ENCODE results near the gene NSD2. TPM values are rescaled to one million over a fixed set of nuclear protein-coding genes. Genes with fewer than 3 reads are reported as not detected.

NSD2 gene
- total RNA-seq, 2 experiments from 2014 or later: 181 to 184 TPM

DNA sequence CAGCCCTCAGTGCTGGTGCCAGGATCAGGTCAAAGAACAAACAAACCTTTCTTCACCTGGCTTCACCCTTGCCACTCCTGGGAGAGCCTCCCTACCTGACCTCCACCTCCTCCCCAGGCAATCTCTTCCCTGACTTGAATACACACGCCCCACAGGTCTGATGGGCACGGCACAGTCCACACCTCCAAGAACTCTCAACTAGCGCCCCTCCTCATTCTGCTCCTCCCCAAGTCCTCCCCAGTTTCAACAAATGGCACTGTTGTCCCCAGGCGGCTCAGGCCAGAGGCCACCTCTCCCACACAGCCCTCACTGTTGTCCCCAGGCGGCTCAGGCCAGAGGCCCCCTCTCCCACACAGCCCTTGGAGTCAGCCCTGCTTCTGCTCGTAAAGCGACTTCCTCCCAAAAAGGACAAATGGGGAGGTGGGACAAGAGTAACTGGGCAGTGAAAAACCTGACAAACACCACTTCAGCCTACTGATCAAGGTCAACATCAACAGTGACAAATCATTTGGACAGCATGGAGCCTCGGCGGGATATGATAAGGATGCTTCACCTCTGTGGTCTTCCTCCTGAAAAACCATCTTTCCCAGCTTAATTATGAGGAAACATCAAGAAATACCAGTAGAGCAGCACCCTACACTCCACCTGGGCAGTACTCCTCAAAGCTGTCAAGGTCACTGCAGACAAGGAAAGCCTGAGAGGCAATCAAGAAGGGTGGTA lies 18.1 kb upstream of the NSD2 start:
- Mint-ChIP-seq H3K4me3 (peak overlapping the region; percentile 18), H3K27ac (no peak overlapping the region)

DNA sequence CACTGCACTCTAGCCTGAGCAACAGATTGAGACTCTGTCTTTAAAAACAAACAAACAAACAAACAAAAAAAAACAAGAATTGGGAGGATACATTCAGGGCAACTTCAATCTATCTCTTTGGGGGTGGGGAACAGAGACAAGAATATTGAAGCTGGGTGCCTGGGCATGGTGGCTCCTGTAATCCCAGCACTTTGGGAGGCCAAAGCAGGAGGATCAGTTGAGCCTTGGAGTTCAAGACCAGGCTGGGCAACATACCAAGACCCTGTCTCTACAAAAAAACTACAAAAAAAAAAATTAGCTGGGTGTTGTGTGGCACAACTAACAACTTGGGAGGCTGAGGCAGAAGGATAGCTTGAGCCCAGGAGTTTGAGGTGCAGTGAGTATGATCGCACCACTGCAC lies 16.4 kb upstream of the NSD2 start:
- peaks cover 39% of the 10 kb centered on the region for H3K4me1 Mint-ChIP-seq
- no peaks in the 10 kb centered on the region for H3K27me3 Mint-ChIP-seq
- H3K4me3 Mint-ChIP-seq: peak overlapping the region; percentile 90
- H3K9me3 Mint-ChIP-seq: no peaks in the 10 kb centered on the region
- H3K27ac Mint-ChIP-seq: peak overlapping the region; percentile 78
- H3K36me3 Mint-ChIP-seq: peaks cover 17% of the 10 kb centered on the region
- no peak for DNase-seq

More for the DNA sequence above, 18.1 kb upstream of the NSD2 start:
- H3K4me1 Mint-ChIP-seq: peaks cover 42% of the 10 kb centered on the region
- DNase-seq: no peak
- peaks cover 17% of the 10 kb centered on the region for H3K36me3 Mint-ChIP-seq
- no peaks in the 10 kb centered on the region for H3K27me3 Mint-ChIP-seq
- H3K9me3 Mint-ChIP-seq: no peaks in the 10 kb centered on the region

DNA sequence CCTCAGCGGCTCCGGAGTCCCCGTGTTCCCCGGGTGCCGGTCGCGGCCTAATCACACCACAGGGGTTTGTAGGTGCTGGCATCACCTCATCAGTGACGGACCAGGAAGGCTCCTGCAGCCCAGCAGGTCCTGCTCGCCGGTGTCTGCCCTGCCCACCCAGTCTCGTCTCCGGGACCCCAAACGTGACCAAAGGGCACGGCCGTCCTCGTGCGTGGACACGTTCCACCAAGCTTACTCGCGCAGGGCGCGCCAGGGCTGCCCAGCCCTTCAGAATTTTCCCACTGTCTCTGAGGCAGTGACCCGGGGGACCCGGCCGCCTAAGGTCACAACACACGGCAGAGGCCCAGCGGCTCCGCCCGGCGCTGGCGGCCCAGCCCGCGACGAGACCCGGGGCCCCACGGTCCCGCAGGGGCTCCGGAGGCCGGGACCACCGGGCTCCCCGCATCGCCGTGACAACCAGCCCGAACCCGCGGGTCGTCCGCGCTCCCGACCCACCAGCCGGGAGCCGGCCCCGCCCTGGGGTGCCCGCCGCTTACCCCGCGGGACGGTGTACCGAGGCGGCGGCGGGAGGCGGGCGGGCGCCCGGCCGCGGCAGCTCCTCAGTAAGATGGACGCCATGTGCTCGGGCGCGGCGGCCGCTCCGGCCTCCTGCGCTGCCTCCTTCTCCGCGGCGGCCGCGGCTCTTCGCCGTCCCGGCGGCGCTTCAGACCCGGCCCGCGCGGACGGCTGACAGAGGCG lies 15.7 kb upstream of the NSD2 start:
- peak; percentile 39 for DNase-seq
- Mint-ChIP-seq H3K4me3 (peak overlapping the region; percentile 90), H3K27me3 (no peaks in the 10 kb centered on the region), H3K36me3 (peaks cover 17% of the 10 kb centered on the region), H3K9me3 (no peaks in the 10 kb centered on the region), H3K27ac (peak overlapping the region; percentile 56), H3K4me1 (peaks cover 36% of the 10 kb centered on the region)

DNA sequence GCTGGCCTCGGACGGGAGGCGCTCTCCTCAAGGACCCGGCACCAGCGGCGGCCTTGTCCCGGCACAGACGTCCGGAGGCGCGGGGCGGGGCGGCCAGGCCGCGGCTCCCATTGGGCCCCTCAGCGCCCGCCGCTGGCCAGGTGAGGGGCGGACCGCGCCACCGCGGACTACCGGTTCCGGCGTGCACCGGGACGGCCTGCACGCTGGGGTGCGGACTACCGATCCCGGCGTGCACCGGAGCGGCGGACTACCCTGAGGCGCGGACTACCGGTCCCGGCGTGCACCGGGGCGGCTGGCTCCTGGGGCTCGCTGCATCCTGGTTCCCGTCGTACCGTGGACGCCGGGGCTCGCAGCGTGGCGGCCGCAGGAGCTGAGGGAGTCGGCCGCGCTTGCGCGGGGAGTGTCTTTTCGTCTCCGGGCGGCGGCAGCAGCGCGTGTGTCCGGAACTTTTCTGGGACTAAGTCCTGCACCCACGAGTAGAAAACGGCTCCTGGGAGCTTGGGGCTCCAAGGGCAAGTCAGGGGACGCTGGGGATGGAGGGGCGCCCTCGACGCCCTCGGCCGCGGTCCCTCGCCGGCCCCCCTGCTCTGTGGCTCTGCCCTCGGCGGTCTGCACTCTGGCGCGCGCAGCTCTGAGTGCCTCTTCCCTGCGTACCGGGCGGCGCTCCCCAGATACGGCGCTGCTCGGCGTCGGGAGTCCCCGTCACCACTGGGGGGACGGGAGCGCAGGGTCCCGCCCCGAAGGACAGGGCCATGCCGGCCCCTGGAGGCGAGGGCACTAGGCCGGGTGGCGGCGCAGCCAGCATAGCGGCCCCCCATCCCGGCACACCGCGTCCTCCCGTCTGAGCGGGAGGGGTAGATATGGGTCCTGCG lies 14.9 kb upstream of the NSD2 start, which contains the start of gene LETM1:
TSS of gene LETM1 (minus strand) at position 86 of the 872 bp plus-strand sequence. CDS start 206 bp downstream, outside the sequence.
- H3K36me3 Mint-ChIP-seq: peaks cover 17% of the 10 kb centered on the region
- no peaks in the 10 kb centered on the region for H3K9me3 Mint-ChIP-seq
- peaks cover 36% of the 10 kb centered on the region for H3K4me1 Mint-ChIP-seq
- peak; percentile 97 for DNase-seq
- H3K27me3 Mint-ChIP-seq: no peaks in the 10 kb centered on the region
- peak within 1 kb of the TSS; percentile 74 for H3K27ac Mint-ChIP-seq
- peak within 1 kb of the TSS; percentile 90 for H3K4me3 Mint-ChIP-seq

DNA sequence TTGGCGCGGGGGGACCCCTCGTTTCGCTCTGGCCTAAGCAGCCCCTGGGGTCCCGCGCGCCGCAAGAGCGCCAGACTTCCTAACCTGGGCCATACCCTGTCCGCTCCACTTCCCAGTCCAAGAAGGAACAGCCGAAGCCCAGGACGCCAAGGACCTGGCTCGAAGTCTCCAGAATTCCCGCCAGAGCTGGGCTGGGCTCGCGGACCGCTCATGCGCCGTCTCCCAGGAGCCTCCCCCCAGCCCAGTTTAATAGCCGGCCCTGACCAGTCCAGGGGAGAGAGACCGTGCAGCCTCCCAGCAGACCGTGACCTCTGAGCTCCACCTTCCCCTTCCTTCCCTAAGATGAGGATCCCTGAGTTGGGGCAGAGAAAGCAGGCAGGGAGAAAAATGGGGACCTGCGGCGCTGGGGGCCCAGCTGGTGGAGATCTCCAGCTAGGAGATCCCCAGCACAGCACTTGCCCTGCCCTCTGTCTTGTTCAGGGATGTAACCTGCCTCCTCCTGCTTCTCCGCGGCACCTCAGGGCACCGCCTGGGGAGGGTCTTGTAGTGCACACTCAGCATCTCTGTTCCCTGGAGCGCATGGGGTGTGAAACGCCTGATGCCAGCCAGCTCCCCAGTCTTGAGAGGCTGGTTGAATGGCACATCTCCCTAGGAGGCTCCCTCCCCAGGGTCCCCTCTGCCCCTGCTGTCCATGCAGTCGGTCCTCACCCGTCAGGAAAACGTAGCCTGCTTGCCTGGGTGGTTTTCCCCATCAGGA lies 14.1 kb upstream of the NSD2 start:
- Mint-ChIP-seq H3K4me3 (peak overlapping the region; percentile 82), H3K36me3 (peaks cover 16% of the 10 kb centered on the region), H3K4me1 (peaks cover 38% of the 10 kb centered on the region), H3K27me3 (no peaks in the 10 kb centered on the region), H3K9me3 (no peaks in the 10 kb centered on the region), H3K27ac (peak overlapping the region; percentile 74)
- no peak for DNase-seq

DNA sequence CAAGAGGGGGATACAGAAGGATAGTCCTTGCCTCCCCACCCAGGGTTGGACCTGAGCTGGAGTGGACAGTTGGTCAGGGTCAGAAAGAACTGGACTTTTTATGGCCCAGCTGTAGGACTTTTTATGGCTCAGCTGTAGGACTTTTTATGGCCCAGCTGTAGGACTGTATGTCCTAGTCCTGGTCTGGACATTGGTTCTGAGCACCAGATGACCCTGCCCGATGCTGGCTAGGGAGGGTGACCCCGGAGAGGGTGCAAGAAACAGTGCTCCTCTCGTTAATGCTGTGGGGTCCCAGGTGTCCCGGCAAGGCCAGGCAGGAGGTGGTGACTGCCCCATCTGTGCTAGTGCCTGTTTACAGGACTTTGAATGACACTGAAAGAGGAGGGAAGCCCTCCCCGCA lies 13.3 kb upstream of the NSD2 start:
- Mint-ChIP-seq H3K27ac (no peak overlapping the region), H3K27me3 (no peaks in the 10 kb centered on the region), H3K4me1 (peaks cover 35% of the 10 kb centered on the region), H3K36me3 (peaks cover 11% of the 10 kb centered on the region), H3K4me3 (no peak overlapping the region), H3K9me3 (no peaks in the 10 kb centered on the region)
- DNase-seq: no peak

DNA sequence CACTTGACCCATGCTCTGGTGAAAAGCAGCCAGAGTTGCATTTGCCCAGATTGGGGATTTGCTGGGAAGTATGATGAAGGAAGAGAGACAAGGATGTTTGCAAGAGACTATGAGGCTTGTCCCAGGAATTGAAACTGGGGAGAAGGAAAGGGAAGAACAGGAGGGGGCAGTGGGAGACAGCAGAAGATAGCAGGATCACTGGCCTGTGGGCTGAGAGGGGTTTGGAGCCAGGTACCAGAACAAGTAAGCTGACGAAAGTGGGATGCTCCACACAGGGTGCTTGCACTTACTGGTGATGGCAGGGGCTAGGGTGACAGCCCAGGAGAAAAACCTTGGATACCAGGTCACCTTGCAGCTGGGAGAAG lies 11.8 kb upstream of the NSD2 start:
- H3K9me3 Mint-ChIP-seq: no peaks in the 10 kb centered on the region
- H3K27me3 Mint-ChIP-seq: no peaks in the 10 kb centered on the region
- no peak overlapping the region for H3K27ac Mint-ChIP-seq
- DNase-seq: no peak
- peaks cover 35% of the 10 kb centered on the region for H3K4me1 Mint-ChIP-seq
- H3K4me3 Mint-ChIP-seq: no peak overlapping the region
- H3K36me3 Mint-ChIP-seq: peaks cover 5% of the 10 kb centered on the region

DNA sequence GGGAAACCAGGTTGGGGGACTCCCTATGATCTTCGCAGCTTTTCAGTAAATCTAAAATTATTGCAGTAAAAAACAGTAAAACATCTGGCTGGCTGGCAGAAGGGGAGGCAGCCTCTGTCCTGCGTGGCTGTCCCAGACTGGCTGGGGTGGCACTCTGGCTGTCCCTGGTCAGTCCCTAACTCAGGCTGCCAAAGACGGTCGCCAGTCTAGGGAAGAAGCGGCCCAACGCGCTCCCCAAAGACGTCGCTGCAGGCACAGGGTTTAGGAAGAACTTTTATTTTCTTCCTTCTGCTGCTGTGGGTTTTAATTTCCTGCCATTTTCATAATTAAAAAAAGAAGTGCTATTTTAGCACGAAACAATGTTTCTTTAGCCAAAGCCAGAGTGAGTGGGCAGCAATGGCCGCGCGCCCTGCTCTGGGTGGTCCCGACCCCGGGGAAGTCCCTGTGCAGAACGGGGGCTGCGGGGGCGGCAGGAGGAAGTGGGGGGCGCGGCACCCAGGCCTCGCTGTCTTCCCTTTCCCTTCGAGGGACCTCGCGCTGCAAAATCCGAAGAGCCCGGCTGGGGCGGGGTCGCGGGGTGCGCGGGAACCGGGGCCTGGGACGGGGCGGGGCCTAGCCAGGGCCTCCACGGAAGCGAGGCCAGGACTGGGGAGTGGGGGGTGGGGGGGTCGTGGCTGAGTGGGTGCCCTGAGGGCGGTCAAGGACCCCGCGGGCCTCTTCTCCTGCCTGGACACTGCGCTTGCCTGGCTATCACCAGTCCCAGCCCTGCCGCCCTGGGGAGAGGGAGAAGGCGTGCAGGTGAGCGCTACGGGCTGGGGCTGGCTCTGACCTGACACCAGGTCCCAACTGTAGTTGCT lies 8.9 kb upstream of the NSD2 start:
- DNase-seq: peak; percentile 66
- Mint-ChIP-seq H3K36me3 (no peaks in the 10 kb centered on the region), H3K27me3 (no peaks in the 10 kb centered on the region), H3K27ac (peak overlapping the region; percentile 79), H3K4me3 (peak overlapping the region; percentile 83), H3K4me1 (peaks cover 29% of the 10 kb centered on the region), H3K9me3 (no peaks in the 10 kb centered on the region)

DNA sequence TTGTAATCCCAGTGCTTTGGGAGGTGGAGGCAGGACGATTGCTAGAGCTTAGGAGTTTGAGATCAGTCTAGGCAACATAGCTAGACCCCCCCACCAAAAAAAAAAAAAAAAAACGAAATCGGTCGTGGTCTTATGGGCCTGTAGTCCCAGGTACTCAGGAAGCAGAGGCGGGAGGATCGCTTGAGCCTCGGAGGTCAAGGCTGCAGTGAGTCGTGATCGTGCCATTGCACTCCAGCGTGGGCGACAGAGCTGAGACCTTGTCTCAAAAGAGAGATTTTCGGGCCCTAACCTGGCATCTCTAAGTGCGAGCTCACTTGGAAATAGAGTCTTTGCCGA lies 8.3 kb upstream of the NSD2 start:
- H3K27ac Mint-ChIP-seq: peak overlapping the region; percentile 78
- no peaks in the 10 kb centered on the region for H3K9me3 Mint-ChIP-seq
- no peak for DNase-seq
- no peaks in the 10 kb centered on the region for H3K27me3 Mint-ChIP-seq
- no peaks in the 10 kb centered on the region for H3K36me3 Mint-ChIP-seq
- H3K4me3 Mint-ChIP-seq: peak overlapping the region; percentile 83
- H3K4me1 Mint-ChIP-seq: peaks cover 31% of the 10 kb centered on the region

DNA sequence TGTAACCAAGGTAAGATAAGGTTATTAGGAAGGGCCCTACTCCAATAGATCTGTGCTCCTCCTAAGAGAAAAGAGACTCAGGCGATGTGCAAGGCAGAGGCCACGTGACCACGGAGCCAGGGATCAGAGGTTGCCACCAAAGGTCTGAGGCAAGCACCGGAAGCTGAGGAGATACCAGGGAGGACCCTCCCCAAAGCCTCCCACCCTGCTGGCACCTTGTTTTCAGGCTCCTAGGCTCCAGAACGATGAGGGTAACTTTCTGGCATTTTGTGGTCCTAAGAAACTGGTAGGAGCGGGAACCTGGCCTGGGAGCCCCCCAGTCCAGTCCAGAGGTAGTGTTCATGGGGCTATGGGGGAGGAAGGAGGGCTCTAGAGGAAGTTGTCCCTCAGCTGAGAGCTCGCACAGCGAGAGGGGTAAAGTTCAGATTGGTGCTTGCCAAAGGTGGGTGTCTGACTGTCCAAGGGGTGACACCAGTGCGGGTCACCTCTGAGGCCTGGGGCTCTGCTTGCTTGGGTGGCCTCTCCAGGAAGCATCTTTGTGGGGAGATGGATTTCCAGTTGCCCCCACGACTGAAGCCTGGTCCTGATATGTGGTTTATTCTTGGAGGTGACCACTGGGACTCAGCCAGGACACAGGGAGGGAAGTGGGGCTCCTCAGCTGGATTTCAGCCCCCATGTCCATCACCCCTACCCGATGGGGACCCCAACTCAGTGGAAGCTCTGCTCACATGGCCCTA lies 7.7 kb upstream of the NSD2 start:
- H3K4me1 Mint-ChIP-seq: peaks cover 31% of the 10 kb centered on the region

DNA sequence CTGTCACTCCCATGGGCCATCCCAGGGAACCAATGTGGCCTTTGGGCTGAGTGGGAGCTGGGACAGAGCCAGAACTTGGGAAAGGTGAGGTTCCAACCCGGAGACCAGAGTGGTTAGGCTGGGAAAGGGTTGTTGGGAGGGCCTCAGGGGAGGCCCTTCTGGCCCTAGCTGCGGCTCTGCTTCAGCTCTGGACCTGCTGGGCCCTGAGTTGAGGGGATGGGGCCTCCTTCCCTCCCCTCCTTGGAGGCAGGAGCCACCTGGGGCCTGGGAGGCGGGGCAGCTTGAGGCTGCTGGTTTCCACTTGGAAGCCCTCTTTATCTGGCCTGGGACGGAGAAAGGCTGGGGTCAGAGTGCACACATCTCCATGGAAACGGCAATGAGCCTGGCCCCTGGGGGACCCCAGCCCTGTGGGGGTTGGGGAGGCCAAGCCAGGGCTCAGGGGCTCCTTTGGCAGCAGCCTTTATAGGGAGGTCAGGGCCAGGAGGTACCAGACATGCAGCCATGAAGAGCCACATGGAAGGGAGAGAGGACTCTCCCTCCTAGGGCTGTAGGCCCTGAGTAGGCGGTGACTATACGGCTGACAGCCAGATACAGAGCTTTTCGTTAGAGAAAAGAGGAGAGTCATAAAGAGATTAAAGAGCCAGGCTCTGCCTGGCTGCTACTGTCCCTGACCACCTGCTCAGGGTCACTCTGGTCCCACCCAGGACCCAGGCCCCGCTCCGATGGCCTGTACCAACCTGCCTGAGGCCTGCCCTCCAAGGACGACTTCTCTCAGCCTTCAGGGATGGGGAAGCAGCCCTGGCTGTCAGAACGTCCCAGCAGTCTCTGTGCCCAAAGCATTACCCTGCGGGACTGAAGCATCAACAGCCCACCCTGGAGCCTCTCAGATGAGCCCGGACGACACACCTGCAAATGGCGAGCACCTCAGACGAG lies 6.9 kb upstream of the NSD2 start:
- H3K27ac Mint-ChIP-seq: peak overlapping the region; percentile 78
- no peak overlapping the region for H3K4me3 Mint-ChIP-seq
- no peak for DNase-seq
- H3K27me3 Mint-ChIP-seq: no peaks in the 10 kb centered on the region
- H3K4me1 Mint-ChIP-seq: peaks cover 31% of the 10 kb centered on the region
- H3K9me3 Mint-ChIP-seq: no peaks in the 10 kb centered on the region
- no peaks in the 10 kb centered on the region for H3K36me3 Mint-ChIP-seq

More for the DNA sequence above, 7.7 kb upstream of the NSD2 start:
- H3K9me3 Mint-ChIP-seq: no peaks in the 10 kb centered on the region
- no peaks in the 10 kb centered on the region for H3K27me3 Mint-ChIP-seq
- H3K27ac Mint-ChIP-seq: peak overlapping the region; percentile 78
- H3K36me3 Mint-ChIP-seq: no peaks in the 10 kb centered on the region
- H3K4me3 Mint-ChIP-seq: peak overlapping the region; percentile 83
- DNase-seq: peak; percentile 33

DNA sequence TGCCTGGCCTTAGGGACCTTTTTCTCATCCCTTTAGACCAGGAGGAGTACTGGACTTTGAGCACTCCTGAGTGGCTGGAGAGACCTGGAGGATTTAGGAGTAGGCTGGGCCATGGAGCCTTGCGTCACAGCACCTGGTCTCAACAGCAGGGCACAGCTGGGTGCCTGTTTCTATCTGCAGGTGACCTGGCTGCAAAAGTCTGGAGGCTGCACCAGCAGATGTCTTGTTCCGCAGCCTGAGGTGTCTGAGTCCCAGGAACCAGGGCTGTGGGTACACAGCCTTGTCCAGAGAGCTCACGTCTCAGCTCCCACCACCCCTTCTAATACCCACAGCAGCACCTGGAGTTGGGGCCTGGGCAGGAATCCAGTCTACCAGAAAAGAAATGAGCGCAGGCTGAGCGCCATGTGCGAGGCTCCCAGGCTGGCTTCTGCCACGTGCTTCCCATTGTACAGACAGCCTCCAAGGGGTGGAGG lies 5.0 kb upstream of the NSD2 start:
- no peak for DNase-seq
- Mint-ChIP-seq H3K4me1 (peaks cover 30% of the 10 kb centered on the region), H3K36me3 (no peaks in the 10 kb centered on the region), H3K4me3 (no peak overlapping the region), H3K27me3 (no peaks in the 10 kb centered on the region), H3K9me3 (no peaks in the 10 kb centered on the region), H3K27ac (no peak overlapping the region)

All from activated naive CD8-positive, alpha-beta T cell treated with anti-CD3 and anti-CD28 coated beads for 36 hours (primary cell).